ENCODE data around the gene HMGA1.
"Not testable (repeated sequence)": the region's sequence is repeated elsewhere in the genome, so short reads cannot be mapped to it uniquely, and the experiment has no call there.

HMGA1 gene

GRCh38 chr6:34263484-34263883 lies 26.8 kb downstream of the HMGA1 start:
- not testable (repeated sequence) for DNase-seq

- no peak for DNase-seq
Observed at GRCh38 chr6:34267746-34268145, 31.1 kb downstream of the HMGA1 start.

GRCh38 chr6:34269132-34269531 lies 32.5 kb downstream of the HMGA1 start:
- DNase-seq = not testable (repeated sequence)

- DNase-seq = not testable (repeated sequence)
Observed at GRCh38 chr6:34269658-34270341, 33.1 kb downstream of the HMGA1 start.

- no peak for DNase-seq
Observed at GRCh38 chr6:34272013-34272926, 35.6 kb downstream of the HMGA1 start.

- no peak for DNase-seq
Observed at GRCh38 chr6:34273242-34273805, 36.7 kb downstream of the HMGA1 start.

GRCh38 chr6:34274129-34274528 lies 37.5 kb downstream of the HMGA1 start:
- no peak for DNase-seq

- no peak for DNase-seq
Observed at GRCh38 chr6:34275128-34275804, 38.6 kb downstream of the HMGA1 start.

- no peak for DNase-seq
Observed at GRCh38 chr6:34276191-34276590, 39.5 kb downstream of the HMGA1 start.

GRCh38 chr6:34276881-34277762 lies 40.4 kb downstream of the HMGA1 start:
- no peak for DNase-seq

- DNase-seq = no peak
Observed at GRCh38 chr6:34277763-34278112, 41.1 kb downstream of the HMGA1 start.

GRCh38 chr6:34278833-34279232 lies 42.2 kb downstream of the HMGA1 start:
- no peak for DNase-seq

GRCh38 chr6:34280216-34280615 lies 43.5 kb downstream of the HMGA1 start:
- no peak for DNase-seq

- no peak for DNase-seq
Observed at GRCh38 chr6:34281702-34282334, 45.1 kb downstream of the HMGA1 start.

GRCh38 chr6:34284563-34285447 lies 48.1 kb downstream of the HMGA1 start:
- no peak for DNase-seq

- no peak for DNase-seq
Observed at GRCh38 chr6:34285448-34286164, 48.9 kb downstream of the HMGA1 start.

- DNase-seq = peak; percentile 29
Observed at GRCh38 chr6:34288581-34288980, 51.9 kb downstream of the HMGA1 start.

GRCh38 chr6:34289137-34289536 lies 52.5 kb downstream of the HMGA1 start:
- DNase-seq = no peak

GRCh38 chr6:34292954-34293353 lies 56.3 kb downstream of the HMGA1 start:
- no peak for DNase-seq

- no peak for DNase-seq
Observed at GRCh38 chr6:34295721-34296120, 59.0 kb downstream of the HMGA1 start.

Data from activated CD4-positive, alpha-beta T cell treated with anti-CD3 and anti-CD28 coated beads for 48 hours (primary cell).